HepG2 (cell line): Measurements from ENCODE around the gene OPRD1. TPM values are rescaled to one million over a fixed set of nuclear protein-coding genes. Genes with fewer than 3 reads are reported as not detected.

ENCODE experiments used
- ATAC-seq: fragments of 200-7000 bp; cut with Tn5 transposase; 3 replicates; pipeline ENCODE4 v1.9.1; 2020; ENCODE audit warnings: mild to moderate bottlenecking, moderate library complexity
- BruUV-seq: library from RNA; stranded (reverse); fragments of 400-500 nt; replicated peaks from 2 replicates; lab custom pipeline; 2021; lab: Mats Ljungman, UMichigan
- CTCF ChIA-PET: fragments of 300-600 bp; formaldehyde crosslinking; extraction: SDS; loops from one replicate; lab custom pipeline; 2021; ENCODE audit warnings: low total read pairs, inconsistent platforms, low intra/inter-chr PET ratio; lab: Yijun Ruan, JAX
- POLR2A ChIA-PET: fragments of 350-600 bp; sonication (Branson Sonifier 250); formaldehyde crosslinking; loops from one replicate; lab custom pipeline; 2020; ENCODE audit warnings: antibody characterized with exemption, inconsistent platforms; lab: Yijun Ruan, JAX
- DNase-seq: peaks from one replicate; pipeline ENCODE4 v3.0.0-alpha.2; 2015; ENCODE audit warnings: low spot score
- FAIRE-seq: peaks from 3 replicates; lab custom pipeline; 2011; peaks lifted over from hg19 to GRCh38; lab: Jason Lieb, UNC
- H2AFZ ChIP-seq: one replicate; pipeline ENCODE4 v1.6.1; 2011; ENCODE audit warnings: low read length, inconsistent platforms
- H3K27ac ChIP-seq: fragments of 300-600 bp; 3 replicates; pipeline ENCODE4 v1.8.0; 2011; ENCODE audit warnings: mixed run types, mild to moderate bottlenecking, mixed read lengths, low read length, inconsistent platforms; ENCODE audit not compliant: insufficient read depth; ENCODE audit errors: extremely low read length
- H3K27me3 ChIP-seq, 2 experiments: fragments of 200-600 bp in 1 of 2; 2 replicates in 1 of 2; 3 replicates in 1 of 2; pipeline versions ENCODE4 v1.6.0 to v1.8.0; 2011; ENCODE audit warnings: low read length in 2 of 2, mild to moderate bottlenecking in 2 of 2, moderate library complexity in 2 of 2, inconsistent platforms in 1 of 2; ENCODE audit not compliant: insufficient read depth in 2 of 2, control insufficient read depth in 1 of 2
- H3K36me3 ChIP-seq, 2 experiments: fragments of 200-600 bp in 1 of 2; replicated peaks in 1 of 2; 2 replicates in 1 of 2; 3 replicates in 1 of 2; pipeline versions ENCODE4 v1.5.1 to v1.8.0; 2011; ENCODE audit warnings: low read length in 2 of 2, inconsistent platforms in 1 of 2; ENCODE audit not compliant: insufficient read depth in 2 of 2, control insufficient read depth in 1 of 2
- H3K4me1 ChIP-seq: 2 replicates; pipeline ENCODE4 v1.5.1; 2012; ENCODE audit warnings: low read length, inconsistent platforms; ENCODE audit not compliant: insufficient read depth
- H3K4me2 ChIP-seq: 2 replicates; pipeline ENCODE4 v1.6.0; 2011; ENCODE audit warnings: low read depth, low read length, inconsistent platforms
- H3K4me3 ChIP-seq, 3 experiments: fragments of 200-600 bp in 1 of 3; sonication (generic), shearing (Covaris generic) in 1 of 3; replicated peaks in 1 of 3; 2 replicates each; pipeline ENCODE4 v1.5.1; 2011 to 2016; ENCODE audit warnings: low read length in 3 of 3, inconsistent platforms in 2 of 3, low read depth in 2 of 3, mild to moderate bottlenecking in 2 of 3, control low read depth in 1 of 3, mixed read lengths in 1 of 3; ENCODE audit not compliant: insufficient read depth in 1 of 3
- H3K79me2 ChIP-seq: one replicate; pipeline ENCODE4 v1.6.1; 2011; ENCODE audit warnings: low read length, inconsistent platforms; ENCODE audit not compliant: insufficient read depth
- H3K9ac ChIP-seq: 2 replicates; pipeline ENCODE4 v1.6.0; 2011; ENCODE audit warnings: mild to moderate bottlenecking, low read depth, low read length, inconsistent platforms; ENCODE audit not compliant: insufficient read depth
- H3K9me3 ChIP-seq: 2 replicates; pipeline ENCODE4 v1.5.1; 2012; ENCODE audit warnings: mild to moderate bottlenecking, low read length
- H4K20me1 ChIP-seq: 2 replicates; pipeline ENCODE4 v1.6.0; 2011; ENCODE audit warnings: inconsistent platforms, mild to moderate bottlenecking, low read length, moderate library complexity; ENCODE audit not compliant: insufficient read depth
- CREM ChIP-seq, 2 experiments: sonication (generic) in 1 of 2; formaldehyde crosslinking in 1 of 2; IDR thresholded peaks; 2 replicates each; pipeline versions ENCODE4 v1.4.0 to v1.6.1; 2016 to 2020; ENCODE audit warnings: antibody characterized with exemption in 1 of 2, mild to moderate bottlenecking in 1 of 2, missing genetic modification reagents in 1 of 2
- HNRNPLL ChIP-seq: fragments of 200-400 bp; formaldehyde crosslinking; IDR thresholded peaks from 2 replicates; pipeline ENCODE4 v1.6.1; 2017; ENCODE audit warnings: mild to moderate bottlenecking, low read depth, low read length; ENCODE audit not compliant: poor library complexity, severe bottlenecking
- MYC ChIP-seq: sonication (generic); formaldehyde crosslinking; IDR thresholded peaks from 2 replicates; pipeline ENCODE4 v1.9.0; 2021; ENCODE audit warnings: missing genetic modification reagents, borderline replicate concordance
- ZNF205 ChIP-seq: IDR thresholded peaks from 2 replicates; pipeline ENCODE4 v1.6.1; 2018; ENCODE audit warnings: missing biosample characterization, missing genetic modification reagents
- WGBS: methylation state at CpG from one replicate; pipeline ENCODE4 v1.1.6; 2017; ENCODE audit warnings: low lambda C conversion rate; 5-methylcytosine and 5-hydroxymethylcytosine counted together
- in situ Hi-C: cut with HindIII; loops from 2 replicates; pipeline ENCODE4 v1.10.0; 2017; ENCODE audit warnings: low pct_unique_long_range_greater_than_20kb; ENCODE audit not compliant: extremely low pct_ligation_motif_present
- intact Hi-C: fragments of 100-400 bp; cut with micrococcal nuclease; formaldehyde crosslinking; loops from one replicate; pipeline ENCODE4 v1.10.0; 2022; ENCODE audit not compliant: unreplicated experiment
- polyA plus RNA-seq, 8 experiments: library from polyadenylated mRNA; depleted of rRNA in 3 of 8; stranded (reverse) in 7 of 8; unstranded in 1 of 8; fragments of >200 nt; fragmentation: Illumina TruSeq in 4 of 8; extraction: Trizol in 4 of 8; gene quantifications; 2 replicates each; pipeline versions ENCODE4 v1.2.1 to v1.2.3, GENCODE V29; 2011 to 2016; ENCODE audit warnings: low read depth in 4 of 8, missing spikeins in 1 of 8, mixed read lengths in 1 of 8; ENCODE audit not compliant: insufficient read depth in 1 of 8
- total RNA-seq, 5 experiments: library from RNA; depleted of rRNA; stranded (reverse); fragments of >200 nt; fragmentation: Illumina TruSeq; extraction: Trizol; gene quantifications; 2 replicates each; pipeline ENCODE4 v1.2.3, GENCODE V29; 2016; ENCODE audit warnings: low read depth in 1 of 5
- TF ChIP-seq, protein P1 (sequence below): sonication (generic); formaldehyde crosslinking; IDR thresholded peaks from 2 replicates; pipeline ENCODE4 v1.4.0; 2020; ENCODE audit warnings: missing genetic modification reagents
- TF ChIP-seq, protein P2 (sequence below): sonication (generic); formaldehyde crosslinking; IDR thresholded peaks from 2 replicates; pipeline ENCODE4 v1.5.0; 2020; ENCODE audit warnings: mild to moderate bottlenecking, missing genetic modification reagents
- TF ChIP-seq, protein P3 (sequence below): sonication (generic); formaldehyde crosslinking; IDR thresholded peaks from 2 replicates; pipeline ENCODE4 v1.5.0; 2020; ENCODE audit warnings: mild to moderate bottlenecking, missing genetic modification reagents, borderline replicate concordance
- TF ChIP-seq, protein P4 (sequence below): sonication (generic); formaldehyde crosslinking; IDR thresholded peaks from 2 replicates; pipeline ENCODE4 v1.4.0; 2020; ENCODE audit warnings: missing genetic modification reagents, borderline replicate concordance

The OPRD1 gene
- total and polyA plus RNA-seq, 2 of the 13 experiments (the other 11 are each of a cell fraction or from before 2014, with no cell fraction given): 0.02 to 0.03 TPM

DNA sequence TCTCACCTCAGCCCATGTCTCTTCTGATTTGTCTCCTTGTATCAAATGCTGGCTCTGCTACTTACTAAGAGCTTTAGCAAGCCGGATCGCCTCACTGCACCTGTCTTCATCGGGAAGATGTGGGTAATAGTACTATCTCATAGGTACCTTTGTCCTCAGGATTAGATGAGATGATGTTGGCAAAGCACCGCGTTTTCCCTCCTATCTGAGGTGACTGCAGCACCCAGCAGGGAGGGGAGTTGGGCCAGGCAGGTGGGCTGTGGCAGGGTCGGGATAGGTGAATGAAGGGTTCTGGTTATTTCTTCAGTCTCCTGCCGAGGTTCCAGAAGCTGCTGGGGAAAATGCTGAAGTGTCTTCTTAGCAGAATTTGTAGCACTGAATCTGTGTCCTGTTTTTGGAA, 5.2 kb downstream of the OPRD1 start:
- no peaks in the 10 kb centered on the region for H3K79me2 ChIP-seq
- WGBS: 12% methylated on average over 7 of the region's 7 CpGs
- H3K9ac ChIP-seq: no peak overlapping the region
- H3K27ac ChIP-seq: no peak overlapping the region
- 0 out of 2 replicates have a peak, but pooled peaks cover 7% of the 10 kb centered on the region for H4K20me1 ChIP-seq
- no peak overlapping the region for H3K4me3 ChIP-seq
- no peak overlapping the region for H2AFZ ChIP-seq
- BruUV-seq: no TSS peak
- intact Hi-C loops: no loop called here
- ChIA-PET POLR2A (no interaction called here), CTCF (no interaction called here)
- no peak for FAIRE-seq
- H3K27me3 ChIP-seq: peaks cover 8 to 59% of the 10 kb centered on the region in 2 experiments
- no peak overlapping the region for H3K4me2 ChIP-seq
- no peaks in the 10 kb centered on the region for H3K9me3 ChIP-seq
- DNase-seq: no peak
- peaks cover 30% of the 10 kb centered on the region for H3K4me1 ChIP-seq
- no peak for ATAC-seq
- H3K36me3 ChIP-seq: no peaks in the 10 kb centered on the region
- in situ Hi-C loops: no loop called here
- no peak for TF ChIP-seq MYC
- TF ChIP-seq, protein P1, sequence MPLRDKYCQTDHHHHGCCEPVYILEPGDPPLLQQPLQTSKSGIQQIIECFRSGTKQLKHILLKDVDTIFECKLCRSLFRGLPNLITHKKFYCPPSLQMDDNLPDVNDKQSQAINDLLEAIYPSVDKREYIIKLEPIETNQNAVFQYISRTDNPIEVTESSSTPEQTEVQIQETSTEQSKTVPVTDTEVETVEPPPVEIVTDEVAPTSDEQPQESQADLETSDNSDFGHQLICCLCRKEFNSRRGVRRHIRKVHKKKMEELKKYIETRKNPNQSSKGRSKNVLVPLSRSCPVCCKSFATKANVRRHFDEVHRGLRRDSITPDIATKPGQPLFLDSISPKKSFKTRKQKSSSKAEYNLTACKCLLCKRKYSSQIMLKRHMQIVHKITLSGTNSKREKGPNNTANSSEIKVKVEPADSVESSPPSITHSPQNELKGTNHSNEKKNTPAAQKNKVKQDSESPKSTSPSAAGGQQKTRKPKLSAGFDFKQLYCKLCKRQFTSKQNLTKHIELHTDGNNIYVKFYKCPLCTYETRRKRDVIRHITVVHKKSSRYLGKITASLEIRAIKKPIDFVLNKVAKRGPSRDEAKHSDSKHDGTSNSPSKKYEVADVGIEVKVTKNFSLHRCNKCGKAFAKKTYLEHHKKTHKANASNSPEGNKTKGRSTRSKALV (CRISPR knock-in tag): no peak
- TF ChIP-seq, protein P2, sequence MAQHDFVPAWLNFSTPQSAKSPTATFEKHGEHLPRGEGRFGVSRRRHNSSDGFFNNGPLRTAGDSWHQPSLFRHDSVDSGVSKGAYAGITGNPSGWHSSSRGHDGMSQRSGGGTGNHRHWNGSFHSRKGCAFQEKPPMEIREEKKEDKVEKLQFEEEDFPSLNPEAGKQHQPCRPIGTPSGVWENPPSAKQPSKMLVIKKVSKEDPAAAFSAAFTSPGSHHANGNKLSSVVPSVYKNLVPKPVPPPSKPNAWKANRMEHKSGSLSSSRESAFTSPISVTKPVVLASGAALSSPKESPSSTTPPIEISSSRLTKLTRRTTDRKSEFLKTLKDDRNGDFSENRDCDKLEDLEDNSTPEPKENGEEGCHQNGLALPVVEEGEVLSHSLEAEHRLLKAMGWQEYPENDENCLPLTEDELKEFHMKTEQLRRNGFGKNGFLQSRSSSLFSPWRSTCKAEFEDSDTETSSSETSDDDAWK: no peak
- no peak for TF ChIP-seq HNRNPLL
- TF ChIP-seq, protein P3, sequence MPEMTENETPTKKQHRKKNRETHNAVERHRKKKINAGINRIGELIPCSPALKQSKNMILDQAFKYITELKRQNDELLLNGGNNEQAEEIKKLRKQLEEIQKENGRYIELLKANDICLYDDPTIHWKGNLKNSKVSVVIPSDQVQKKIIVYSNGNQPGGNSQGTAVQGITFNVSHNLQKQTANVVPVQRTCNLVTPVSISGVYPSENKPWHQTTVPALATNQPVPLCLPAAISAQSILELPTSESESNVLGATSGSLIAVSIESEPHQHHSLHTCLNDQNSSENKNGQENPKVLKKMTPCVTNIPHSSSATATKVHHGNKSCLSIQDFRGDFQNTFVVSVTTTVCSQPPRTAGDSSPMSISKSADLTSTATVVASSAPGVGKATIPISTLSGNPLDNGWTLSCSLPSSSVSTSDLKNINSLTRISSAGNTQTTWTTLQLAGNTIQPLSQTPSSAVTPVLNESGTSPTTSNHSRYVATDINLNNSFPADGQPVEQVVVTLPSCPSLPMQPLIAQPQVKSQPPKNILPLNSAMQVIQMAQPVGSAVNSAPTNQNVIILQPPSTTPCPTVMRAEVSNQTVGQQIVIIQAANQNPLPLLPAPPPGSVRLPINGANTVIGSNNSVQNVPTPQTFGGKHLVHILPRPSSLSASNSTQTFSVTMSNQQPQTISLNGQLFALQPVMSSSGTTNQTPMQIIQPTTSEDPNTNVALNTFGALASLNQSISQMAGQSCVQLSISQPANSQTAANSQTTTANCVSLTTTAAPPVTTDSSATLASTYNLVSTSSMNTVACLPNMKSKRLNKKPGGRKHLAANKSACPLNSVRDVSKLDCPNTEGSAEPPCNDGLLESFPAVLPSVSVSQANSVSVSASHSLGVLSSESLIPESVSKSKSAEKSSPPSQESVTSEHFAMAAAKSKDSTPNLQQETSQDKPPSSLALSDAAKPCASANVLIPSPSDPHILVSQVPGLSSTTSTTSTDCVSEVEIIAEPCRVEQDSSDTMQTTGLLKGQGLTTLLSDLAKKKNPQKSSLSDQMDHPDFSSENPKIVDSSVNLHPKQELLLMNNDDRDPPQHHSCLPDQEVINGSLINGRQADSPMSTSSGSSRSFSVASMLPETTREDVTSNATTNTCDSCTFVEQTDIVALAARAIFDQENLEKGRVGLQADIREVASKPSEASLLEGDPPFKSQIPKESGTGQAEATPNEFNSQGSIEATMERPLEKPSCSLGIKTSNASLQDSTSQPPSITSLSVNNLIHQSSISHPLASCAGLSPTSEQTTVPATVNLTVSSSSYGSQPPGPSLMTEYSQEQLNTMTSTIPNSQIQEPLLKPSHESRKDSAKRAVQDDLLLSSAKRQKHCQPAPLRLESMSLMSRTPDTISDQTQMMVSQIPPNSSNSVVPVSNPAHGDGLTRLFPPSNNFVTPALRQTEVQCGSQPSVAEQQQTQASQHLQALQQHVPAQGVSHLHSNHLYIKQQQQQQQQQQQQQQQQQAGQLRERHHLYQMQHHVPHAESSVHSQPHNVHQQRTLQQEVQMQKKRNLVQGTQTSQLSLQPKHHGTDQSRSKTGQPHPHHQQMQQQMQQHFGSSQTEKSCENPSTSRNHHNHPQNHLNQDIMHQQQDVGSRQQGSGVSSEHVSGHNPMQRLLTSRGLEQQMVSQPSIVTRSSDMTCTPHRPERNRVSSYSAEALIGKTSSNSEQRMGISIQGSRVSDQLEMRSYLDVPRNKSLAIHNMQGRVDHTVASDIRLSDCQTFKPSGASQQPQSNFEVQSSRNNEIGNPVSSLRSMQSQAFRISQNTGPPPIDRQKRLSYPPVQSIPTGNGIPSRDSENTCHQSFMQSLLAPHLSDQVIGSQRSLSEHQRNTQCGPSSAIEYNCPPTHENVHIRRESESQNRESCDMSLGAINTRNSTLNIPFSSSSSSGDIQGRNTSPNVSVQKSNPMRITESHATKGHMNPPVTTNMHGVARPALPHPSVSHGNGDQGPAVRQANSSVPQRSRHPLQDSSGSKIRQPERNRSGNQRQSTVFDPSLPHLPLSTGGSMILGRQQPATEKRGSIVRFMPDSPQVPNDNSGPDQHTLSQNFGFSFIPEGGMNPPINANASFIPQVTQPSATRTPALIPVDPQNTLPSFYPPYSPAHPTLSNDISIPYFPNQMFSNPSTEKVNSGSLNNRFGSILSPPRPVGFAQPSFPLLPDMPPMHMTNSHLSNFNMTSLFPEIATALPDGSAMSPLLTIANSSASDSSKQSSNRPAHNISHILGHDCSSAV (CRISPR knock-in tag): no peak
- no peak for TF ChIP-seq ZNF205 (CRISPR knock-in tag)
- TF ChIP-seq CREM (IDR thresholded peaks at IDR 0.05): no peak
- TF ChIP-seq CREM (CRISPR knock-in tag; IDR thresholded peaks at IDR 0.05): no peak
- TF ChIP-seq, protein P4, sequence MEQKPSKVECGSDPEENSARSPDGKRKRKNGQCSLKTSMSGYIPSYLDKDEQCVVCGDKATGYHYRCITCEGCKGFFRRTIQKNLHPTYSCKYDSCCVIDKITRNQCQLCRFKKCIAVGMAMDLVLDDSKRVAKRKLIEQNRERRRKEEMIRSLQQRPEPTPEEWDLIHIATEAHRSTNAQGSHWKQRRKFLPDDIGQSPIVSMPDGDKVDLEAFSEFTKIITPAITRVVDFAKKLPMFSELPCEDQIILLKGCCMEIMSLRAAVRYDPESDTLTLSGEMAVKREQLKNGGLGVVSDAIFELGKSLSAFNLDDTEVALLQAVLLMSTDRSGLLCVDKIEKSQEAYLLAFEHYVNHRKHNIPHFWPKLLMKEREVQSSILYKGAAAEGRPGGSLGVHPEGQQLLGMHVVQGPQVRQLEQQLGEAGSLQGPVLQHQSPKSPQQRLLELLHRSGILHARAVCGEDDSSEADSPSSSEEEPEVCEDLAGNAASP: no peak
